SK-N-SH (cell line): Measurements from ENCODE around the gene PXYLP1. TPM values are rescaled to one million over a fixed set of nuclear protein-coding genes. Genes with fewer than 3 reads are reported as not detected.

Source experiments
- CTCF ChIA-PET: fragments of 300-600, 350-600 bp; formaldehyde crosslinking; extraction: SDS; loops from one replicate; lab custom pipeline; 2021; lab: Yijun Ruan, JAX
- POLR2A ChIA-PET: fragments of 350-600 bp; sonication (Branson Sonifier 250); formaldehyde crosslinking; extraction: SDS; loops from one replicate; lab custom pipeline; 2020; ENCODE audit warnings: antibody characterized with exemption, inconsistent platforms; lab: Yijun Ruan, JAX
- DNase-seq: peaks from one replicate; pipeline ENCODE4 v3.0.0; 2012
- H2AFZ ChIP-seq: fragments of 200-600 bp; sonication (generic); 2 replicates; pipeline ENCODE4 v1.8.1; 2016; ENCODE audit warnings: antibody characterized with exemption, mild to moderate bottlenecking, low read depth
- H3F3A ChIP-seq: fragments of 200-600 bp; sonication (generic); replicated peaks from 2 replicates; pipeline ENCODE3; 2016; ENCODE audit warnings: antibody characterized with exemption, mild to moderate bottlenecking; ENCODE audit not compliant: insufficient read depth
- H3K27ac ChIP-seq, 2 experiments: fragments of 200-500 bp in 1 of 2; fragments of 200-600 bp in 1 of 2; sonication (Bioruptor generic) in 1 of 2; sonication (generic), shearing (Covaris generic) in 1 of 2; 2 replicates each; pipeline versions ENCODE4 v1.5.1 to v1.6.1; 2014 to 2016; ENCODE audit warnings: low read depth in 2 of 2, inconsistent platforms in 1 of 2, low read length in 1 of 2, mild to moderate bottlenecking in 1 of 2, mixed read lengths in 1 of 2
- H3K27me3 ChIP-seq: fragments of 200-600 bp; sonication (generic), shearing (Covaris generic); 2 replicates; pipeline ENCODE4 v1.6.1; 2016; ENCODE audit warnings: mixed run types; ENCODE audit not compliant: insufficient read depth
- H3K36me3 ChIP-seq, 2 experiments: fragments of 200-500 bp in 1 of 2; fragments of 200-600 bp in 1 of 2; sonication (Bioruptor generic) in 1 of 2; sonication (generic) in 1 of 2; replicated peaks in 1 of 2; 2 replicates each; pipeline versions ENCODE3 to v1.5.1; 2014 to 2016; ENCODE audit warnings: low read length in 1 of 2, mild to moderate bottlenecking in 1 of 2; ENCODE audit not compliant: insufficient read depth in 2 of 2, control insufficient read depth in 1 of 2
- H3K4me1 ChIP-seq, 2 experiments: fragments of 200-500 bp in 1 of 2; fragments of 200-600 bp in 1 of 2; sonication (Bioruptor generic) in 1 of 2; sonication (generic), shearing (Covaris generic) in 1 of 2; 2 replicates each; pipeline versions ENCODE4 v1.5.1 to v1.6.1; 2014 to 2016; ENCODE audit warnings: low read depth in 1 of 2, low read length in 1 of 2, mixed run types in 1 of 2; ENCODE audit not compliant: insufficient read depth in 2 of 2, control insufficient read depth in 1 of 2
- H3K4me2 ChIP-seq: fragments of 200-600 bp; sonication (generic), shearing (Covaris generic); 2 replicates; pipeline ENCODE4 v1.6.1; 2017; ENCODE audit warnings: mixed run types
- H3K4me3 ChIP-seq, 2 experiments: fragments of 200-500 bp in 1 of 2; fragments of 200-600 bp in 1 of 2; sonication (Bioruptor generic) in 1 of 2; sonication (generic), shearing (Covaris generic) in 1 of 2; 2 replicates each; pipeline versions ENCODE4 v1.5.1 to v1.8.1; 2014 to 2016; ENCODE audit warnings: low read depth in 2 of 2, inconsistent platforms in 1 of 2, low read length in 1 of 2, mild to moderate bottlenecking in 1 of 2, mixed read lengths in 1 of 2, moderate library complexity in 1 of 2
- H3K79me2 ChIP-seq: fragments of 200-600 bp; sonication (generic); 2 replicates; pipeline ENCODE4 v1.8.1; 2017; ENCODE audit warnings: mild to moderate bottlenecking; ENCODE audit not compliant: insufficient read depth
- H3K9ac ChIP-seq: fragments of 200-600 bp; sonication (generic); 2 replicates; pipeline ENCODE4 v1.6.1; 2017; ENCODE audit warnings: mixed run types
- H3K9me2 ChIP-seq: fragments of 200-600 bp; sonication (generic); 2 replicates; pipeline ENCODE4 v1.6.1; 2017; ENCODE audit warnings: mixed run types
- H3K9me3 ChIP-seq: fragments of 200-600 bp; sonication (generic); 2 replicates; pipeline ENCODE4 v1.6.1; 2017; ENCODE audit warnings: mixed run types, mild to moderate bottlenecking, moderate library complexity
- H4K20me1 ChIP-seq: fragments of 200-600 bp; sonication (generic); 2 replicates; pipeline ENCODE4 v1.6.1; 2017; ENCODE audit warnings: mild to moderate bottlenecking, mixed run types; ENCODE audit not compliant: insufficient read depth
- FOSL2 ChIP-seq: IDR thresholded peaks from 2 replicates; pipeline ENCODE4 v1.4.0; 2012; ENCODE audit warnings: low read depth, mild to moderate bottlenecking, moderate library complexity, borderline replicate concordance
- FOXM1 ChIP-seq: IDR thresholded peaks from 2 replicates; pipeline ENCODE4 v1.4.0; 2012; ENCODE audit warnings: low read depth, mild to moderate bottlenecking
- GABPA ChIP-seq: IDR thresholded peaks from 2 replicates; pipeline ENCODE4 v1.4.0; 2012; ENCODE audit warnings: low read depth, mild to moderate bottlenecking
- MEF2A ChIP-seq: IDR thresholded peaks from 2 replicates; pipeline ENCODE4 v1.4.0; 2012; ENCODE audit warnings: low read depth, borderline replicate concordance
- NFIC ChIP-seq: IDR thresholded peaks from 2 replicates; pipeline ENCODE4 v1.4.0; 2012; ENCODE audit warnings: borderline replicate concordance
- NRF1 ChIP-seq: IDR thresholded peaks from 2 replicates; pipeline ENCODE4 v1.6.1; 2012; ENCODE audit warnings: low read depth, mild to moderate bottlenecking, low read length
- POLR2AphosphoS5 ChIP-seq: IDR thresholded peaks from 2 replicates; pipeline ENCODE4 v1.6.1; 2012; ENCODE audit warnings: low read depth, low read length
- RAD21 ChIP-seq: IDR thresholded peaks from 2 replicates; pipeline ENCODE4 v1.6.1; 2012; ENCODE audit warnings: mild to moderate bottlenecking, low read length
- RCOR1 ChIP-seq: fragments of 150-350 bp; IDR thresholded peaks from 2 replicates; pipeline ENCODE4 v1.6.1; 2017; ENCODE audit warnings: antibody characterized with exemption, low read length
- RXRA ChIP-seq: IDR thresholded peaks from 2 replicates; pipeline ENCODE4 v1.4.0; 2012; ENCODE audit warnings: low read depth, mild to moderate bottlenecking, borderline replicate concordance
- YY1 ChIP-seq: IDR thresholded peaks from 2 replicates; pipeline ENCODE4 v1.4.0; 2012; ENCODE audit warnings: low read depth, mild to moderate bottlenecking
- WGBS: methylation state at CpG from one replicate; pipeline ENCODE4 v1.1.6; 2017; ENCODE audit warnings: low lambda C conversion rate; 5-methylcytosine and 5-hydroxymethylcytosine counted together
- polyA plus RNA-seq, 3 experiments: library from polyadenylated mRNA; depleted of rRNA; stranded (reverse); fragments of >200 nt; gene quantifications; 2 replicates each; pipeline ENCODE4 v1.2.3, GENCODE V29; 2012
- TF ChIP-seq, protein P1 (sequence below): IDR thresholded peaks from 2 replicates; pipeline ENCODE4 v1.6.1; 2012; ENCODE audit warnings: mild to moderate bottlenecking, low read depth, low read length, moderate library complexity
- TF ChIP-seq, protein P2 (sequence below): IDR thresholded peaks from 2 replicates; pipeline ENCODE4 v1.4.0; 2012; ENCODE audit warnings: low read depth, borderline replicate concordance
- TF ChIP-seq, protein P3 (sequence below): IDR thresholded peaks from 2 replicates; pipeline ENCODE4; 2012
- TF ChIP-seq, protein P4 (sequence below): fragments of 200-600 bp; sonication (generic); IDR thresholded peaks from 2 replicates; pipeline ENCODE4 v1.6.1; 2017; ENCODE audit warnings: antibody characterized with exemption, mild to moderate bottlenecking, moderate library complexity

The PXYLP1 gene
- polyA plus RNA-seq, 1 of the 3 experiments (the other 2 are of a cell fraction), result 8.6 TPM

DNA sequence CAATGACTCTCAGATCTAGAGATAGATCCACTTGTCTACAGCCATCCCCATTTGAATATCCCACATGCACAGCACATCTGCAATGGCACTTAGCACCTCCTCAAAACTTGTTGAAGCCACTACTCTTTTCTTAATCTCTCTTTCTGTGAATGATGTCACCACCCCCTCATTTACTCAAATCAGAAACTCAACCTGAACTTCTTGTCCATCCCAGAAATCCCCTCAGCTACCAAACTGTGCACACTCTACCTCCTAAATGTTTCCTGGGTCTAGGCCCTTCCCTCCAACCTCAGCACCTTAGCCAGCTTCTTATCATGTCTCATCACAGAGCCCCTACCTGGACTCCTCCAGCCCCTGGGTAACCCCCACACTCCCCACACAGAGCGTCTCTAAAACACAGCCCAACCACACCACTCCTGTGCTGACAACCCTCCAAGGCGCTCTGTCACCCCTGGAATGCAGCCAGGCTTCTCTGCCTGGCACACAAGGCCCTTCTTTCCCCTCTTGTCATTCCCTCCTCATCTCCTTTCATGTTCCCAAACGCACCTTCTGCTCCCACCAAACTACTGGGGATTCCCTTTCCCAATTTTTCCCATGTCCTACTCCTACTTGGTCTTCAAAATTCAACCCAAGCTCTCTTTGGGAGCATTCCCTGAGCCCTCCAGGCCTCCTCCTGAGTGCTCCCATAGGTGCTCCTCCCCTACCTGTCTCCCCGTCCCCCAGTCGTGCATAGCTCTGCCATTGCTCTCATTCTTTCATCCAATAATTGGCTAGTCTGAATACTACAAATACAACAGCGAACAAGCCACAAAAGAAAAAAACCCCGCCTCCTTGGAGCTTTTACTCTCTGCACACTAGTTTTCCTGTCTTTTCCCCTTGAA is 96.9 kb downstream of the PXYLP1 start:
- Histone ChIP-seq H3K36me3 (no peaks in the 10 kb centered on the region), H3K4me2 (no peak overlapping the region), H3K4me1 (peaks cover 5 to 18% of the 10 kb centered on the region in 2 experiments; a peak in 3 of 4 replicates), H3K9me2 (no peaks in the 10 kb centered on the region), H3K79me2 (no peaks in the 10 kb centered on the region), H4K20me1 (no peaks in the 10 kb centered on the region), H3K9ac (no peak overlapping the region), H3K27me3 (no peaks in the 10 kb centered on the region), H3K9me3 (no peaks in the 10 kb centered on the region), H3K4me3 (no peak overlapping the region), H2AFZ (no peak overlapping the region), H3K27ac (no peak overlapping the region), H3F3A (peaks cover 19% of the 10 kb centered on the region)
- ChIA-PET CTCF (interaction anchor here (0.8 to 4.2 kb wide), 3 partner anchors 16 to 124 kb away, joined by 3 to 17 read pairs (median 3); no protein-coding TSS in a partner anchor), POLR2A (no interaction called here)
- TF ChIP-seq NRF1 (no peak), NFIC (no peak), RCOR1 (no peak), GABPA (no peak), FOSL2 (no peak), YY1 (no peak), RXRA (no peak), MEF2A (no peak), FOXM1 (no peak), RAD21 (no peak), POLR2AphosphoS5 (no peak)
- TF ChIP-seq, protein P1, sequence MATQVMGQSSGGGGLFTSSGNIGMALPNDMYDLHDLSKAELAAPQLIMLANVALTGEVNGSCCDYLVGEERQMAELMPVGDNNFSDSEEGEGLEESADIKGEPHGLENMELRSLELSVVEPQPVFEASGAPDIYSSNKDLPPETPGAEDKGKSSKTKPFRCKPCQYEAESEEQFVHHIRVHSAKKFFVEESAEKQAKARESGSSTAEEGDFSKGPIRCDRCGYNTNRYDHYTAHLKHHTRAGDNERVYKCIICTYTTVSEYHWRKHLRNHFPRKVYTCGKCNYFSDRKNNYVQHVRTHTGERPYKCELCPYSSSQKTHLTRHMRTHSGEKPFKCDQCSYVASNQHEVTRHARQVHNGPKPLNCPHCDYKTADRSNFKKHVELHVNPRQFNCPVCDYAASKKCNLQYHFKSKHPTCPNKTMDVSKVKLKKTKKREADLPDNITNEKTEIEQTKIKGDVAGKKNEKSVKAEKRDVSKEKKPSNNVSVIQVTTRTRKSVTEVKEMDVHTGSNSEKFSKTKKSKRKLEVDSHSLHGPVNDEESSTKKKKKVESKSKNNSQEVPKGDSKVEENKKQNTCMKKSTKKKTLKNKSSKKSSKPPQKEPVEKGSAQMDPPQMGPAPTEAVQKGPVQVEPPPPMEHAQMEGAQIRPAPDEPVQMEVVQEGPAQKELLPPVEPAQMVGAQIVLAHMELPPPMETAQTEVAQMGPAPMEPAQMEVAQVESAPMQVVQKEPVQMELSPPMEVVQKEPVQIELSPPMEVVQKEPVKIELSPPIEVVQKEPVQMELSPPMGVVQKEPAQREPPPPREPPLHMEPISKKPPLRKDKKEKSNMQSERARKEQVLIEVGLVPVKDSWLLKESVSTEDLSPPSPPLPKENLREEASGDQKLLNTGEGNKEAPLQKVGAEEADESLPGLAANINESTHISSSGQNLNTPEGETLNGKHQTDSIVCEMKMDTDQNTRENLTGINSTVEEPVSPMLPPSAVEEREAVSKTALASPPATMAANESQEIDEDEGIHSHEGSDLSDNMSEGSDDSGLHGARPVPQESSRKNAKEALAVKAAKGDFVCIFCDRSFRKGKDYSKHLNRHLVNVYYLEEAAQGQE, result no peak
- TF ChIP-seq, protein P2, sequence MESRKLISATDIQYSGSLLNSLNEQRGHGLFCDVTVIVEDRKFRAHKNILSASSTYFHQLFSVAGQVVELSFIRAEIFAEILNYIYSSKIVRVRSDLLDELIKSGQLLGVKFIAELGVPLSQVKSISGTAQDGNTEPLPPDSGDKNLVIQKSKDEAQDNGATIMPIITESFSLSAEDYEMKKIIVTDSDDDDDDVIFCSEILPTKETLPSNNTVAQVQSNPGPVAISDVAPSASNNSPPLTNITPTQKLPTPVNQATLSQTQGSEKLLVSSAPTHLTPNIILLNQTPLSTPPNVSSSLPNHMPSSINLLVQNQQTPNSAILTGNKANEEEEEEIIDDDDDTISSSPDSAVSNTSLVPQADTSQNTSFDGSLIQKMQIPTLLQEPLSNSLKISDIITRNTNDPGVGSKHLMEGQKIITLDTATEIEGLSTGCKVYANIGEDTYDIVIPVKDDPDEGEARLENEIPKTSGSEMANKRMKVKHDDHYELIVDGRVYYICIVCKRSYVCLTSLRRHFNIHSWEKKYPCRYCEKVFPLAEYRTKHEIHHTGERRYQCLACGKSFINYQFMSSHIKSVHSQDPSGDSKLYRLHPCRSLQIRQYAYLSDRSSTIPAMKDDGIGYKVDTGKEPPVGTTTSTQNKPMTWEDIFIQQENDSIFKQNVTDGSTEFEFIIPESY, result no peak
- TF ChIP-seq, protein P3, sequence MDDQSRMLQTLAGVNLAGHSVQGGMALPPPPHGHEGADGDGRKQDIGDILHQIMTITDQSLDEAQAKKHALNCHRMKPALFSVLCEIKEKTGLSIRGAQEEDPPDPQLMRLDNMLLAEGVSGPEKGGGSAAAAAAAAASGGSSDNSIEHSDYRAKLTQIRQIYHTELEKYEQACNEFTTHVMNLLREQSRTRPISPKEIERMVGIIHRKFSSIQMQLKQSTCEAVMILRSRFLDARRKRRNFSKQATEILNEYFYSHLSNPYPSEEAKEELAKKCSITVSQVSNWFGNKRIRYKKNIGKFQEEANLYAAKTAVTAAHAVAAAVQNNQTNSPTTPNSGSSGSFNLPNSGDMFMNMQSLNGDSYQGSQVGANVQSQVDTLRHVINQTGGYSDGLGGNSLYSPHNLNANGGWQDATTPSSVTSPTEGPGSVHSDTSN, result no peak
- TF ChIP-seq, protein P4, sequence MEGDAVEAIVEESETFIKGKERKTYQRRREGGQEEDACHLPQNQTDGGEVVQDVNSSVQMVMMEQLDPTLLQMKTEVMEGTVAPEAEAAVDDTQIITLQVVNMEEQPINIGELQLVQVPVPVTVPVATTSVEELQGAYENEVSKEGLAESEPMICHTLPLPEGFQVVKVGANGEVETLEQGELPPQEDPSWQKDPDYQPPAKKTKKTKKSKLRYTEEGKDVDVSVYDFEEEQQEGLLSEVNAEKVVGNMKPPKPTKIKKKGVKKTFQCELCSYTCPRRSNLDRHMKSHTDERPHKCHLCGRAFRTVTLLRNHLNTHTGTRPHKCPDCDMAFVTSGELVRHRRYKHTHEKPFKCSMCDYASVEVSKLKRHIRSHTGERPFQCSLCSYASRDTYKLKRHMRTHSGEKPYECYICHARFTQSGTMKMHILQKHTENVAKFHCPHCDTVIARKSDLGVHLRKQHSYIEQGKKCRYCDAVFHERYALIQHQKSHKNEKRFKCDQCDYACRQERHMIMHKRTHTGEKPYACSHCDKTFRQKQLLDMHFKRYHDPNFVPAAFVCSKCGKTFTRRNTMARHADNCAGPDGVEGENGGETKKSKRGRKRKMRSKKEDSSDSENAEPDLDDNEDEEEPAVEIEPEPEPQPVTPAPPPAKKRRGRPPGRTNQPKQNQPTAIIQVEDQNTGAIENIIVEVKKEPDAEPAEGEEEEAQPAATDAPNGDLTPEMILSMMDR, result no peak
- DNase-seq, result no peak
- 86% methylated on average over 7 of the region's 7 CpGs for WGBS
